ENCODE results near the gene CASP8AP2.
"Not testable (repeated sequence)": the region's sequence is repeated elsewhere in the genome, so short reads cannot be mapped to it uniquely, and the experiment has no call there.

CASP8AP2 gene

GRCh38 chr6:89836639-89837222 lies 7.1 kb downstream of the CASP8AP2 start:
- Mint-ChIP-seq H3K27me3 (no peaks in the 10 kb centered on the region), H3K27ac (no peak overlapping the region), H3K9me3 (no peaks in the 10 kb centered on the region), H3K36me3 (ENCODE audit: low read depth) (peaks cover 70% of the 10 kb centered on the region), H3K4me3 (no peak overlapping the region), H3K4me1 (ENCODE audit: low read depth) (peaks cover 30% of the 10 kb centered on the region)
- intact Hi-C loops (cut with micrococcal nuclease), result no loop called here

GRCh38 chr6:89840538-89840937 lies 10.9 kb downstream of the CASP8AP2 start:
- Mint-ChIP-seq H3K27me3 (no peaks in the 10 kb centered on the region), H3K4me3 (no peak overlapping the region), H3K27ac (peak overlapping the region; percentile 41), H3K9me3 (no peaks in the 10 kb centered on the region), H3K36me3 (ENCODE audit: low read depth) (peaks cover 49% of the 10 kb centered on the region), H3K4me1 (ENCODE audit: low read depth) (peaks cover 18% of the 10 kb centered on the region)
- intact Hi-C loops (cut with micrococcal nuclease), result no loop called here

GRCh38 chr6:89842228-89842627 lies 12.5 kb downstream of the CASP8AP2 start:
- Mint-ChIP-seq H3K9me3 (no peaks in the 10 kb centered on the region), H3K27ac (no peak overlapping the region), H3K27me3 (no peaks in the 10 kb centered on the region), H3K4me3 (no peak overlapping the region), H3K36me3 (ENCODE audit: low read depth) (peaks cover 47% of the 10 kb centered on the region), H3K4me1 (ENCODE audit: low read depth) (peaks cover 7% of the 10 kb centered on the region)
- intact Hi-C loops (cut with micrococcal nuclease), result no loop called here

GRCh38 chr6:89843070-89843469 lies 13.4 kb downstream of the CASP8AP2 start:
- Mint-ChIP-seq H3K4me3 (no peak overlapping the region), H3K9me3 (no peaks in the 10 kb centered on the region), H3K36me3 (ENCODE audit: low read depth) (peaks cover 47% of the 10 kb centered on the region), H3K4me1 (ENCODE audit: low read depth) (peaks cover 7% of the 10 kb centered on the region), H3K27me3 (no peaks in the 10 kb centered on the region), H3K27ac (no peak overlapping the region)
- intact Hi-C loops (cut with micrococcal nuclease), result no loop called here

- H3K4me1 Mint-ChIP-seq (ENCODE audit: low read depth); H3K9me3 Mint-ChIP-seq; H3K27ac Mint-ChIP-seq; H3K4me3 Mint-ChIP-seq; H3K27me3 Mint-ChIP-seq; intact Hi-C loops (cut with micrococcal nuclease): not testable (repeated sequence)
- H3K36me3 Mint-ChIP-seq (ENCODE audit: low read depth), result peaks cover 70% of the 10 kb centered on the region
Observed at GRCh38 chr6:89847513-89847912, 17.8 kb downstream of the CASP8AP2 start.

GRCh38 chr6:89853068-89853467 lies 23.4 kb downstream of the CASP8AP2 start:
- Mint-ChIP-seq H3K27me3 (no peaks in the 10 kb centered on the region), H3K4me1 (ENCODE audit: low read depth) (no peaks in the 10 kb centered on the region), H3K4me3 (no peak overlapping the region), H3K9me3 (no peaks in the 10 kb centered on the region), H3K36me3 (ENCODE audit: low read depth) (peaks cover 92% of the 10 kb centered on the region), H3K27ac (no peak overlapping the region)
- intact Hi-C loops (cut with micrococcal nuclease), result no loop called here

- Mint-ChIP-seq H3K4me3 (no peak overlapping the region), H3K4me1 (ENCODE audit: low read depth) (peaks cover 11% of the 10 kb centered on the region), H3K27ac (no peak overlapping the region), H3K36me3 (ENCODE audit: low read depth) (peaks cover 95% of the 10 kb centered on the region), H3K27me3 (no peaks in the 10 kb centered on the region), H3K9me3 (peaks cover 13% of the 10 kb centered on the region)
- intact Hi-C loops (cut with micrococcal nuclease), result no loop called here
Observed at GRCh38 chr6:89858041-89858440, 28.4 kb downstream of the CASP8AP2 start.

GRCh38 chr6:89859744-89860143 lies 30.1 kb downstream of the CASP8AP2 start:
- Mint-ChIP-seq H3K4me3 (no peak overlapping the region), H3K27ac (no peak overlapping the region), H3K27me3 (no peaks in the 10 kb centered on the region), H3K4me1 (ENCODE audit: low read depth) (peaks cover 13% of the 10 kb centered on the region), H3K9me3 (peaks cover 15% of the 10 kb centered on the region), H3K36me3 (ENCODE audit: low read depth) (peaks cover 93% of the 10 kb centered on the region)
- intact Hi-C loops (cut with micrococcal nuclease), result no loop called here

GRCh38 chr6:89862273-89862672 lies 32.6 kb downstream of the CASP8AP2 start:
- intact Hi-C loops (cut with micrococcal nuclease), result no loop called here
- Mint-ChIP-seq H3K4me3 (no peak overlapping the region), H3K27ac (peak overlapping the region; percentile 8), H3K4me1 (ENCODE audit: low read depth) (peaks cover 13% of the 10 kb centered on the region), H3K9me3 (peaks cover 15% of the 10 kb centered on the region), H3K36me3 (ENCODE audit: low read depth) (peaks cover 96% of the 10 kb centered on the region), H3K27me3 (no peaks in the 10 kb centered on the region)

- Mint-ChIP-seq H3K36me3 (ENCODE audit: low read depth) (peaks cover 96% of the 10 kb centered on the region), H3K27ac (peak overlapping the region; percentile 8), H3K9me3 (peaks cover 15% of the 10 kb centered on the region), H3K4me1 (ENCODE audit: low read depth) (peaks cover 13% of the 10 kb centered on the region), H3K4me3 (no peak overlapping the region), H3K27me3 (no peaks in the 10 kb centered on the region)
- intact Hi-C loops (cut with micrococcal nuclease), result no loop called here
Observed at GRCh38 chr6:89862698-89863097, 33.0 kb downstream of the CASP8AP2 start.

- H3K4me3 Mint-ChIP-seq, result no peak overlapping the region
- peaks cover 90% of the 10 kb centered on the region for H3K36me3 Mint-ChIP-seq (ENCODE audit: low read depth)
- peaks cover 13% of the 10 kb centered on the region for H3K4me1 Mint-ChIP-seq (ENCODE audit: low read depth)
- no peak overlapping the region for H3K27ac Mint-ChIP-seq
- intact Hi-C loops (cut with micrococcal nuclease), result no loop called here
- peaks cover 15% of the 10 kb centered on the region for H3K9me3 Mint-ChIP-seq
- no peaks in the 10 kb centered on the region for H3K27me3 Mint-ChIP-seq
Observed at GRCh38 chr6:89866024-89866678, 36.5 kb downstream of the CASP8AP2 start.

- Mint-ChIP-seq H3K4me1 (ENCODE audit: low read depth) (no peaks in the 10 kb centered on the region), H3K4me3 (no peak overlapping the region), H3K27ac (no peak overlapping the region), H3K9me3 (no peaks in the 10 kb centered on the region), H3K27me3 (no peaks in the 10 kb centered on the region), H3K36me3 (ENCODE audit: low read depth) (peaks cover 56% of the 10 kb centered on the region)
- intact Hi-C loops (cut with micrococcal nuclease), result no loop called here
Observed at GRCh38 chr6:89873721-89874120, 44.0 kb downstream of the CASP8AP2 start.

GRCh38 chr6:89874438-89874837 lies 44.8 kb downstream of the CASP8AP2 start:
- H3K36me3 Mint-ChIP-seq (ENCODE audit: low read depth), result peaks cover 53% of the 10 kb centered on the region
- H3K27ac Mint-ChIP-seq, result no peak overlapping the region
- no peaks in the 10 kb centered on the region for H3K9me3 Mint-ChIP-seq

GRCh38 chr6:89886378-89887120 lies 56.9 kb downstream of the CASP8AP2 start:
- Mint-ChIP-seq H3K9me3 (no peaks in the 10 kb centered on the region), H3K27ac (no peak overlapping the region)
- intact Hi-C loops (cut with micrococcal nuclease), result no loop called here

More at GRCh38 chr6:89874438-89874837, 44.8 kb downstream of the CASP8AP2 start:
- intact Hi-C loops (cut with micrococcal nuclease), result no loop called here
- no peaks in the 10 kb centered on the region for H3K4me1 Mint-ChIP-seq (ENCODE audit: low read depth)
- H3K4me3 Mint-ChIP-seq, result no peak overlapping the region
- H3K27me3 Mint-ChIP-seq, result no peaks in the 10 kb centered on the region

More at GRCh38 chr6:89886378-89887120, 56.9 kb downstream of the CASP8AP2 start:
- no peak overlapping the region for H3K4me3 Mint-ChIP-seq
- H3K36me3 Mint-ChIP-seq (ENCODE audit: low read depth), result no peaks in the 10 kb centered on the region
- no peaks in the 10 kb centered on the region for H3K4me1 Mint-ChIP-seq (ENCODE audit: low read depth)
- peaks cover 41% of the 10 kb centered on the region for H3K27me3 Mint-ChIP-seq
